Transverse colon (tissue), 4 donors: ENCODE measurements around the gene CNOT6L. TPM values are rescaled to one million over a fixed set of nuclear protein-coding genes. Genes with fewer than 3 reads are reported as not detected.

ENCODE experiments used
- DNase-seq: peaks from one replicate; pipeline ENCODE4 v3.0.0-alpha.2; 2019
- H3K27ac ChIP-seq, 4 donors: fragments of 200-600 bp; sonication (generic); 2 replicates each; pipeline ENCODE4 v1.5.1; 2016 to 2018; ENCODE audit warnings: inconsistent platforms in 4 of 4
- H3K27me3 ChIP-seq: fragments of 200-600 bp; sonication (generic); 2 replicates; pipeline ENCODE4 v1.5.1; 2017; ENCODE audit warnings: inconsistent platforms
- H3K36me3 ChIP-seq, 4 donors: fragments of 200-600 bp; sonication (generic); 2 replicates each; pipeline ENCODE4 v1.5.1; 2017 to 2019; ENCODE audit warnings: inconsistent platforms in 4 of 4
- H3K4me1 ChIP-seq, 4 donors: fragments of 200-600 bp; sonication (generic); 2 replicates each; pipeline ENCODE4 v1.5.1; 2017 to 2020; ENCODE audit warnings: inconsistent platforms in 4 of 4
- H3K4me3 ChIP-seq, 4 donors: fragments of 200-600 bp; sonication (generic); 1 replicate in 1 of 4; 2 replicates in 3 of 4; pipeline versions ENCODE4 v1.5.1 to v1.6.1; 2017 to 2019; ENCODE audit warnings: inconsistent platforms in 4 of 4
- H3K9me3 ChIP-seq, 2 donors: fragments of 200-600 bp; sonication (generic); 2 replicates each; pipeline ENCODE4 v1.5.1; 2017 to 2019; ENCODE audit warnings: inconsistent platforms in 2 of 2
- EP300 ChIP-seq: sonication (generic); formaldehyde crosslinking; IDR thresholded peaks from one replicate; pipeline ENCODE4 v1.6.1; 2017; ENCODE audit warnings: antibody characterized with exemption, low read depth
- POLR2A ChIP-seq: fragments of 450-650 bp; IDR thresholded peaks from one replicate; pipeline ENCODE4 v1.6.1; 2016; ENCODE audit warnings: antibody characterized with exemption, mild to moderate bottlenecking, moderate library complexity
- POLR2AphosphoS5 ChIP-seq, 3 donors: sonication (generic); formaldehyde crosslinking; IDR thresholded peaks; one replicate each; pipeline ENCODE4 v1.6.1; 2016; ENCODE audit warnings: antibody characterized with exemption in 3 of 3
- WGBS, 2 donors: methylation state at CpG; one replicate each; pipeline ENCODE4 v1.1.5; 2018; ENCODE audit warnings: low coverage in 1 of 2; 5-methylcytosine and 5-hydroxymethylcytosine counted together
- in situ Hi-C, 4 donors: fragments of 200-750 bp; cut with MboI; loops; one replicate each; pipeline versions ENCODE4 v1.15.0 to v1.15.1; 2017; ENCODE audit warnings: low sequenced_read_pairs in 3 of 4, low pct_ligation_motif_present in 1 of 4, low pct_unique_long_range_greater_than_20kb in 1 of 4
- intact Hi-C: fragments of 100-400 bp; cut with DNase I; formaldehyde crosslinking; loops from one replicate; pipeline ENCODE4 v1.15.1; 2023; ENCODE audit warnings: low total_unique reads
- total RNA-seq, 4 donors: library from RNA; depleted of rRNA; stranded (reverse); fragments of >200 nt; gene quantifications; one replicate each; pipeline ENCODE4 v1.1.0, GENCODE V29; 2016
- TF ChIP-seq, protein P1 (sequence below), 5 experiments: fragments of 200-600 bp in 3 of 5; fragments of 450-650 bp in 2 of 5; sonication (generic) in 3 of 5; IDR thresholded peaks; 1 replicate in 2 of 5; 2 replicates in 3 of 5; pipeline ENCODE4 v1.5.1; 2016 to 2017; ENCODE audit warnings: antibody characterized with exemption in 5 of 5, inconsistent platforms in 3 of 5, mild to moderate bottlenecking in 2 of 5, moderate library complexity in 1 of 5

The CNOT6L gene
- total RNA-seq, 4 donors from 2014 or later, result 2.2 to 30.5 (median 14.9) TPM

DNA sequence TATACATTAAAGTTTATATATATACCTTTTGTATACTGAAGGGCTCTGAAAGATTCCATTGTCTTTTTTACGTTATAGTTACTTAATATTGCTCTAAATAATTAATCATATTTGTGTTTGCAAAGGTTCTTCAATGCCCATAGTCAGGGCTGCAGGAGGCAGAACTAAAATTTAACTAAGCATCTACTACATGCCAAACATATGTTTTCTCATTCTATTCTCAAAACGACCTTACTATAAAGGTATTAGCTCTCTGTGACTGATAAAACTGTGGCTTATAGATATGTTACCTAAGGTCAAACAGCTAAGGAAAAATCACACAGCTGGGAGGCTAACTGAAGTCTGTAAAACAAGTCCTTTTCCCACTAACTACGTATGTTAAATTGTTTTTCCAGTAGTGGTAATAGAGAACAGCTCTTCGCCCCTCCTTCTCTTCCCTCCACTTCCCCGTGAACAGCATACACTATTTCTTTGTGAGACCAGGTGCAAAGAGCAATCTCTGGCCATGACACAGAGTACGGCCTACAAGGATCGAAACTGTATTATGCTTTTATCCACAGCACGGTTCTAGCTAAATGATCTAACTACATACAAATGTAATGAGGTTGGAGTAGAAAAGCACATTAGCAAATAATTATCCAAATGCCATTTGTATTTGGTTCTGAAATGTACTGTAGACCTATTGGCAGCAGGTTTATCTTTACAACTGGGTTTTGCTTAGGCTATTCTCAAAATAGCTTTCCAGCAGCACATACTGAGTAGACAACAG, 1.7 kb downstream of the CNOT6L start:
- Histone ChIP-seq H3K27me3 (no peaks in the 10 kb centered on the region), H3K27ac (peak overlapping the region; percentile 96 to 100 (median 100)), H3K36me3 (no peaks in the 10 kb centered on the region), H3K4me1 (peaks cover 8 to 59% (median 30%) of the 10 kb centered on the region in 4 donors), H3K4me3 (peak overlapping the region; percentile 62 to 98 (median 79)), H3K9me3 (no peaks in the 10 kb centered on the region)
- intact Hi-C loops, result loop anchor here (2.0 kb wide), 1 partner anchor 45 kb away; the partner anchor contains the start of gene MRPL1
- 23 to 32% methylated on average over 8 of the region's 8 CpGs for WGBS, 2 donors
- TF ChIP-seq POLR2AphosphoS5 (IDR thresholded peaks at IDR 0.05) (peak in 2 of 3 donors; percentile 32 to 45), EP300 (no peak), POLR2A (peak; percentile 10)
- TF ChIP-seq, protein P1, sequence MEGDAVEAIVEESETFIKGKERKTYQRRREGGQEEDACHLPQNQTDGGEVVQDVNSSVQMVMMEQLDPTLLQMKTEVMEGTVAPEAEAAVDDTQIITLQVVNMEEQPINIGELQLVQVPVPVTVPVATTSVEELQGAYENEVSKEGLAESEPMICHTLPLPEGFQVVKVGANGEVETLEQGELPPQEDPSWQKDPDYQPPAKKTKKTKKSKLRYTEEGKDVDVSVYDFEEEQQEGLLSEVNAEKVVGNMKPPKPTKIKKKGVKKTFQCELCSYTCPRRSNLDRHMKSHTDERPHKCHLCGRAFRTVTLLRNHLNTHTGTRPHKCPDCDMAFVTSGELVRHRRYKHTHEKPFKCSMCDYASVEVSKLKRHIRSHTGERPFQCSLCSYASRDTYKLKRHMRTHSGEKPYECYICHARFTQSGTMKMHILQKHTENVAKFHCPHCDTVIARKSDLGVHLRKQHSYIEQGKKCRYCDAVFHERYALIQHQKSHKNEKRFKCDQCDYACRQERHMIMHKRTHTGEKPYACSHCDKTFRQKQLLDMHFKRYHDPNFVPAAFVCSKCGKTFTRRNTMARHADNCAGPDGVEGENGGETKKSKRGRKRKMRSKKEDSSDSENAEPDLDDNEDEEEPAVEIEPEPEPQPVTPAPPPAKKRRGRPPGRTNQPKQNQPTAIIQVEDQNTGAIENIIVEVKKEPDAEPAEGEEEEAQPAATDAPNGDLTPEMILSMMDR (IDR thresholded peaks at IDR 0.05), result no peak
- in situ Hi-C loops, result no loop called here
- DNase-seq, result peak; percentile 38

DNA sequence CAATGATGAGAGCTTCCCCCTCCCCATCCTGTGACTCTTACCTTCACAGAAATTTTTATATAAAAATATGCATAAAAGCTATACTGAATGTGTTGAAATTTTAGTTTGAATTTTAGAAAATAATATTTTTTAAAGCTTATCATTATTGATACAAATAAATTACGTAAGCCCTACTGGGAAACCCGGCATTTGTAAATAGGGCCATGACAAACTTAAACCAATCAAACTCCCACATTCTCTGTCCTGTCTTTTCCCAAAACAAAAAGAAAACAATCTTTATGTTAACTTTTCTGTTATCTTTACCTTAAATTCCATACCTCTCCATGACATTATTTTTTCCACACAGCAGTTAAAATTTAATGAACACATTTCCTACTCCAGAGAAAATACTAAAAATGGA, 2.6 kb downstream of the CNOT6L start:
- intact Hi-C loops, result no loop called here
- Histone ChIP-seq H3K4me3 (no peak overlapping the region), H3K27ac (peak overlapping the region; percentile 96 to 100 (median 100)), H3K4me1 (peaks cover 8 to 62% (median 30%) of the 10 kb centered on the region in 4 donors), H3K36me3 (no peaks in the 10 kb centered on the region), H3K9me3 (no peaks in the 10 kb centered on the region), H3K27me3 (no peaks in the 10 kb centered on the region)
- 72 to 76% methylated on average over 2 of the region's 2 CpGs for WGBS, 2 donors
- no peak for TF ChIP-seq EP300
- no peak for TF ChIP-seq POLR2AphosphoS5 (IDR thresholded peaks at IDR 0.05)
- TF ChIP-seq, protein P1 (IDR thresholded peaks at IDR 0.05), result no peak
- no peak for TF ChIP-seq POLR2A
- no peak for DNase-seq
- in situ Hi-C loops, result no loop called here

DNA sequence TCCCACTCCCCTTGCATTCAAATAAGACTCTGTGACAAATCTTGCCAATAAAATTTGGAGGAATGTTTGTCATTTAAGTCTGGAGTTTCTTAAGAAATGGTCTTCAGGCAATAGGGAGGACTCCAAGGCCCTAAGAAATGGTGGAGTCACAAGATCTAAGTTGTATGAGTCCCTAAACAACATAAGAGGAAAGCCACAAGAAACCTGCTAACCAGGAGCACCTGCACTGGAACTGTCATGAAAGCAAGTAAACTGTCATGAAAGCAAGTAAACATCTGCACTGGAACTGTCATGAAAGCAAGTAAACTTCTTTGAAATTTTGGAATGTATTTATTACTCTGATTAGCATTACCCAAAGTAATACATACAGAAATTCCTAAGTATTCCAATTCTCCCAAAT, 3.5 kb downstream of the CNOT6L start:
- Histone ChIP-seq H3K36me3 (no peaks in the 10 kb centered on the region), H3K27ac (no peak overlapping the region), H3K9me3 (no peaks in the 10 kb centered on the region), H3K4me1 (peaks cover 8 to 56% (median 23%) of the 10 kb centered on the region in 4 donors), H3K4me3 (no peak overlapping the region), H3K27me3 (no peaks in the 10 kb centered on the region)
- intact Hi-C loops, result no loop called here
- no peak for TF ChIP-seq EP300
- TF ChIP-seq, protein P1 (IDR thresholded peaks at IDR 0.05), result no peak
- no peak for TF ChIP-seq POLR2A
- TF ChIP-seq POLR2AphosphoS5 (IDR thresholded peaks at IDR 0.05), result no peak
- in situ Hi-C loops, result no loop called here
- DNase-seq, result no peak

- intact Hi-C loops (no loop called here), in situ Hi-C loops (no loop called here)
- peaks cover 8 to 38% (median 17%) of the 10 kb centered on the region in 4 donors for H3K4me1 ChIP-seq
- no peaks in the 10 kb centered on the region for H3K36me3 ChIP-seq
- WGBS, 2 donors, result 46 to 76% methylated on average over 4 to 8 of the region's 8 CpGs
- no peak overlapping the region for H3K27ac ChIP-seq
- no peak for DNase-seq
- H3K27me3 ChIP-seq, result no peaks in the 10 kb centered on the region
- no peak overlapping the region for H3K4me3 ChIP-seq
- H3K9me3 ChIP-seq, result no peaks in the 10 kb centered on the region
- TF ChIP-seq EP300, result no peak
- no peak for TF ChIP-seq POLR2AphosphoS5 (IDR thresholded peaks at IDR 0.05)
- TF ChIP-seq, protein P1 (IDR thresholded peaks at IDR 0.05), result no peak
- no peak for TF ChIP-seq POLR2A
These were observed 13.3 kb downstream of the CNOT6L start for GRCh38 chr4:77805840-77806239.
